Stromal cell of bone marrow (primary cell): ENCODE measurements around the gene RPS13.
"Not testable (repeated sequence)": the region's sequence is repeated elsewhere in the genome, so short reads cannot be mapped to it uniquely, and the experiment has no call there.

Source experiments
- DNase-seq: peaks from one replicate; pipeline ENCODE4 v3.0.0-alpha.2; 2012; ENCODE audit warnings: low read depth

Gene RPS13

DNA sequence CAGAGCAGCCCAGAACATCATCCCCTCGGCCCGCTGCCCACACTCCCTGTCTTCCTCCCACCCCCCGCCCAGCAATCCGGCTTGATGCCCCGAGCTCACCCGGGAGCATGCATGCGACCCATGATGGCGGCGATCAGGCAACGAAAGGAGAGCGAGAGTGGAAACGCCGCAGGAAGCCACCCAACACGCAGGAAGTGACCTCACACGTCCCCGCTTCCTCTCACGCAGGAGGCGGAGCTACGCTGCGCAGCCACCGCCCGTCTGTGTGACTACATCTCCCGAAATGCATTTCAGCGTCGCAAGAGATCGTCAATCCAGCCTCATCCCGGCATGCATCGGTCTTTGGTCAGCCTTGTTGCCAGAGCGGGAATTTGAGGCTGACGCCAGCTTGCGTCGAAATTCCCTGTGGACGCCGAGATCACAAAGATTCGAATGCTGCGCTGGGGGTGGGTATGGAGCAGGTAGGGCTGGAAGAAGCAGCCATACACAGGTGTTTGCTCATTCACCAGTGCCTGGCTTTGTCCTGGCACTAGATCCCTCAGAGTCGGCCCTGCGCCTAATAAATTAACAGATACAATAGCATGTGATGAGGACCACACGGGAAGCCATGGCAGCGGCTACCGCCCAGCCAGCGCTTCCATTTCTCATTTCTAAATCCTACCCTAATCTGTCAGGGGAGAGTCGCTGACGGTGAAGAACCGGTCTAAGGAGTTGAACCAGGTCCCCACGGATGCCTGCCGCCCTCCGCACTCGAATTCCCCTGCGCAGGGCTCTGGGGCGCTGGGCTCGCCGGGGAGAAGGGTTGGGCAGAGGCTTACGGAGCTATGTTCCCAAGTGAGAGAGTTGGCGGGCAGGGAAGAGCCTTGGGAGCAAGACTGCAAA lies at the start of gene RPS13:
RPS13 (minus strand) TSS at position 148 of the 882 bp plus-strand sequence; CDS start at position 122, 26 bp downstream.
- peak; percentile 98 for DNase-seq

DNA sequence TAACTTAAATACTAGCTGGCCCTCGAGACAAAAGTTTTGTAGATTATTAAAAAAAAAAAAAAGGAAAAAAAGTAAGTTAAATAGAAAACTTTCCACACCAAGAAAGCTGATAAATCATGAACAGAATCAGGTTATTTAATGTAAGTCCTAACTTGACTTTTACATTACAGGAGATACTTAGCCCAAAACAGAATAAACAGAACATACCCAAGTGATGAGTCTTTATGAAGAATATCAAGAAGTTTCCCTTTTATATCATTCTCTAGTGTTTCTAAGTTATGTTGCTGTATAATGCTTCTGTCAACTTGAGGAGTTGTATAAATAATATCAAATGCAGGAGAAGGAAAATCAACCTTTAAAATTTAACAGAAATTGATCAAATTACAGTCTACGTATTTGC lies 44.5 kb upstream of the RPS13 start:
- DNase-seq, result no peak

DNA sequence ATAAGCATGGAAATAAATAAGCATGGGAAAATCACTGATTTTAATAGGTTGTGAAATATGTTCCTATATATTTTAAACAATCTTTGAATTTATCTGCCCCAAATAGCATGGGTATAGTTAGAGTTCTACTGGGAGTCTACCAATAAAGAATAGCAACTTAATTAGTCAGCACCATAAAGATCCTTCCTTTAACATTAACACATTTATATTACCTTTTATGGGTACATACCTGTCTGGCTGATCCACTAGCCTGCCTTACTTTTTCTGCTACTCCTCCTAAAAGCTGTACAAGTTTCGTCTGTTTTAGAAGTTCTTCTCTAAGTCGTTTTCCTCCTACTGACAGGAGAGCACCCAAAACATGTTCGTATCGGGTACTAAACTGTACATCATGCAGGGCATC lies 39.8 kb upstream of the RPS13 start:
- no peak for DNase-seq

DNA sequence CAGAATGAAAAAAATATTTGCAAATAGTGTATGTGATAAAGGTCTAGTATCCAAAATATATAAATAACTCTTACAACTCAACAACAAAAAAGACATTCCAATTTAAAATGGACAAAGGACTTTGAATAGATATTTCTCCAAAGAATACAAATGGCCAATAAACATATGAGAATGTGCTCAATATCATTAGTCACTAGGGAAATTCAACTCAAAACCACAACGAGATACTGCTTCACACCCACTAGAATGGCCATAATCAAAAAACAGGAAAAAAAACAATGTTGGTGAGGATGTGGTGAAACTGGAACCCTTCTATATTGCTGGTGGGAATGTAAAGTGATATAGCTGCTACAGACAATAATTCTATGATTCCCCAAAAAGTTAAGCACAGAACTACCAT lies 38.6 kb upstream of the RPS13 start:
- no peak for DNase-seq

DNA sequence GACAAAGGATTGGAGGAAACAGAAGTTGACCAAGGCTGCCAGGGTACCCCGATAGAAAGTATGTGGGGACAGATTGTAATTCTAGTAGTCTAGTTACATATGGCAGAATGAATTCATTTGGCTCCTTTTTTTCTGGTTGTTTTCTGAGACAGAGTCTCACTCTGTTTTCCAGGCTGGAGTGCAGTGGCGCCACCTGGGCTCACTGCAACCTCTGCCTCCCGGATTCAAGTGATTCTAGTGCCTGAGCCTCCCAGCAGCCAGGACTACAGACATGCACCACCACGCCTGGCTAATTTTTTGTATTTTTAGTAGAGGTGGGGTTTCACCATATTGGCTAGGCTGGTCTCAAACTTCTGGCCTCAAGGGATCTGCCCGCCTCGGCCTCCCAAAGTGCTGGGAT lies 30.3 kb upstream of the RPS13 start:
- DNase-seq, result not testable (repeated sequence)

DNA sequence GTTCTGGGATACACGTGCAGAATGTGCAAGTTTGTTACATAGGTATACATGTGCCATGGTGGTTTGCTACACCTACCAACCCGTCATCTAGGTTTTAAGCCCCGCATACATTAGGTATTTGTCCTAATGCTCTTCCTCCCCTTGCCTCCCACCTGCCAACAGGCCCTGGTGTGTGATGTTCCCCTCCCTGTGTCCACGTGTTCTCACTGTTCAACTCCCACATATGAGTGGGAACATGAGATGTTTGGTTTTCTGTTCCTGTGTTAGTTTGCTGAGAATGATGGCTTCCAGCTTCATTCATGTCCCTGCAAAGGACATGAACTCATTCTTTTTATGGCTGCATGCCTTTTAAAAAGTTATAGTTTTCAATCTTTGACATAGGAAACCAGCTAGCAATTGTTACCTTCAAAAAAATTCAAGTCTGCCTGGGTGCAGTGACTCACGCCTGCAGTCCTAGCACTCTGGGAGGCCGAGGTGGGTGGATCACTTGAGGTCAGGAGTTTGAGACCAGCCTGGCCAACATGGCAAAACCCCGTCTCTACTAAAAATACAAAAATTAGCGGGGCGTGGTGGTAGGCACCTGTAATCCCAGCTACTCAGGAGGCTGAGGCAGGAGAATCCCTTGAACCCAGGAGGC lies 28.1 kb upstream of the RPS13 start:
- DNase-seq, result not testable (repeated sequence)

DNA sequence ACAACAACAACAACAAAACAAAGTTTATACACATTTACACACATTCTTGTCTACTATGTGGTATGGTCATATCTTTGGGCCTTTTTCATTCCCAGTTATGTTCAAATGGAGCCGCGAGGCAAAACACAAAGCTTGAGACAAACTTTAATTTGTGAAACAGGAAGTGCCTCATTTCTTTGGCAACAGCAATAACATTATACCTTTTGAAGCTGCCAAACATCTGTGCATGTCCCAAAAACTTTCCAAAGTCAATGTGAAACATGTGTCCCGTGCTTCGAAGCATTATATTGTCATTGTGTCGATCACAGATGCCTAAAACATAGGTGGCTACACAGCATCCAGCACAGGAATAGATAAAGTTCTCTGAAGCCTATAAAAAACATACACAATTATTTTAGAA lies 25.0 kb upstream of the RPS13 start:
- DNase-seq, result no peak

DNA sequence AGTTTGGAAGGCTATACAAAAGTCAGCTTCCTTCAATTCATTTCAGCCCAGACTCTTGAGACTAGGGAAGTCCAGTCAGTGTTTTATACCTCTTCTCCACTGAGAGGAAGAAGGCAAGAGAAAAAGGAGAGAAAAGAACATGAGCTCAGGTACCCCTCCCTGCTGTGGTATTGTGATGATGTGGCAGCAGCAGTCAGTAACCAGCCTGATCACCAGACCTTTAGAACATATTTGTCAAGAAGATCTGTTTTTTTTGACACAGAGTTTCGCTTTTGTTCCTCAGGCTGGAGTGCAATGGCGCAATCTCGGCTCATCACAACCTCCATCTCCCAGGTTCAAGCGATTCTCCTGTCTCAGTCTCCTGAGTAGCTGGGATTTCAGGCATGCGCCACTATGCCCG lies 21.2 kb upstream of the RPS13 start:
- no peak for DNase-seq

DNA sequence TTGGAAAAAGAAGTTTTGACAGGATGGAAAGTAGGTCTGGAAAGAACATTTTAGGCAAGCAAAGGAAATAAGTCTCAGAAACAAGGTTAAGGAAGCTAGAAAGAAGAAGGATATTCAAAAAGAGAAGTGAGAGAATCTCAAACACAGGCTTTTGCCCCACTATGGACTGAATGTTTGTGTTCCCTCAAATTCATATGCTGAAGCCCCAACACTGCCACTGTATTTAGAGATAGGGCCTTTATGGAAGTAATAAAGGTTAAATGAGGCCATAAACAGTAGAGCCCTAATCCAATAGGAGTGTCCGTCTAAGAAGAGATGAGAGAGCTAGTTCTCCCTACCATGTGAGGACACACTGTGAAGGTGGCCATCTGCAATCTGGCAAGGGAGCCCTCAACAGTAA lies 20.6 kb upstream of the RPS13 start:
- DNase-seq, result no peak

DNA sequence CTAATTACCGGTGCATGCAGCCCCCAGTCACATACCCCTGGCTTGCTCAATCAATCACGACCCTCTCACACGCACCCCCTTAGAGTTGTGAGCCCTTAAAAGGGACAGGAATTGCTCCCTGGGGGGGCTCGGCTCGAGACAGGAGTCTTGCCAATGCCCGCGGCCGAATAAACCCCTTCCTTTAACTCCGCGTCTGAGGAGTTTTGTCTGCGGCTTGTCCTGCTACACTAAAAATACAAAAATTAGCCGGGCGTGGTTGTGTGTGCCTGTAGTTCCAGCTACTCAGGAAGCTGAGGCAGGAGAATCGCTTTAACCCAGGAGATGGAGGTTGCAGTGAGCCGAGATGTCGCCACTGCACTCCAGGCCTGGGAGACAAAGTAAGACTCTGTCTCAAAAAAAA lies 8.5 kb upstream of the RPS13 start:
- not testable (repeated sequence) for DNase-seq

DNA sequence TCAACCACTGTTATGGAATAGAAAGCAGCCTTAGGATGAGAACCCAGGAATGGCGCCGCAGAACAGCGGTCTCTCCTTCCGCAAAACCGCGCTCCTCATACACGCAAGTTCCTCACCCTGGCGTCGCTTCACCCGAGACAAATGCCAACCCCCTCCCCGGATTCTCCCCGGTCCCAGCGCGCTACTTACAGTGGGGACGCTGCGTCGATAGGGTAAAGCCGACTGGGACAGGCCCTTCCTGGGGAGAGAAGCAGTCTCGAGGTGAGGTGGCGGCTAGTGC lies 287 bp downstream of the RPS13 start:
- no peak for DNase-seq

DNA sequence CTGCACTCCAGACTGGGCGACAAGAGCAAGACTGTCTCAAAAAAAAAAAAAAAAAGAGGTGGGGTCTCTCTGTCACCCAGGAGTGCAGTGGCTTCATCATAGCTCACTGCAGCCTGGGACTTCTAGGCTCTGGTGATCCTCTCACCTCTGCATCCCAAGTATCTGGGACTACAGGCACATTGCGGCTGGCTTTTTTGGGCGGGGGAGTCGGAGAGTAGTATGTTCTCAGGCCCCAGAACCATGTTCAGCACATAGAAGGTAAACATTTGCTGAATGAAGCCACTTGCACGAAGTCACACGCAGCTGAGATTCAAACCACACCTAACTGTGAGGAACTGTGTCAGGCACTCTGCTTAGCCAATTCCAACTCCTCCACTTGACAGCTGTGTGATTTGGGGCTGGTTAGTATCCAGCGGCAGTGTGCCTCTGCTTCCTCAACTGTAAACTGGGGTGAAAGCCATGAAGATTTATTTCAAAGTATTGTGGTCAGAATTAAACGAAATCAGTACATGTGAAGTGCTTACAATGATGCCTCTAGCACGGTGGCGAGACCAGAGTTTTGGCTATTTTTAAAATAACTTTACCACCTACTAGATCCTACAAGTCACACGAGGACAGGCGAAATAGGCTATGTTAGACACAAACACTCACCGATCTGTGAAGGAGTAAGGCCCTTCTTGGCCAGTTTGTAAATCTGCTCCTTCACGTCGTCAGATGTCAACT lies 789 bp downstream of the RPS13 start:
- DNase-seq, result no peak

DNA sequence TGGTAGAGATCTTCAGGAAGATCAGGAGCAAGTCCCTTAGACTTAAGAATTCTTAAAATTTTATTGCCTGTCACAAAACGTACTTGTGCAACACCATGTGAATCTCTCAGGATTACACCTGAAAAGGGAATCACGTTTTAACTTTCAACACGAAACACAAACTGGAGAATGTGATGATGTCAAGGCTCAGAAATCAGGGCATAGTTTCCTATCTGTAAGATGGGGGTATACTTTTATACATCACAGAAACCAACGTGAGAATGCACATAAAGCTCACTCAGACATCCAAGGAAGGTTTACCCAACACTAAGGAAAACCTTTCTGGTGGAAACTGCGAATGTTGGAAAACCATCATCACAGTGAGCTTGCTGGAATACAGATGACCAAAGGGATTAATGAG lies 2.0 kb downstream of the RPS13 start:
- DNase-seq, result no peak

DNA sequence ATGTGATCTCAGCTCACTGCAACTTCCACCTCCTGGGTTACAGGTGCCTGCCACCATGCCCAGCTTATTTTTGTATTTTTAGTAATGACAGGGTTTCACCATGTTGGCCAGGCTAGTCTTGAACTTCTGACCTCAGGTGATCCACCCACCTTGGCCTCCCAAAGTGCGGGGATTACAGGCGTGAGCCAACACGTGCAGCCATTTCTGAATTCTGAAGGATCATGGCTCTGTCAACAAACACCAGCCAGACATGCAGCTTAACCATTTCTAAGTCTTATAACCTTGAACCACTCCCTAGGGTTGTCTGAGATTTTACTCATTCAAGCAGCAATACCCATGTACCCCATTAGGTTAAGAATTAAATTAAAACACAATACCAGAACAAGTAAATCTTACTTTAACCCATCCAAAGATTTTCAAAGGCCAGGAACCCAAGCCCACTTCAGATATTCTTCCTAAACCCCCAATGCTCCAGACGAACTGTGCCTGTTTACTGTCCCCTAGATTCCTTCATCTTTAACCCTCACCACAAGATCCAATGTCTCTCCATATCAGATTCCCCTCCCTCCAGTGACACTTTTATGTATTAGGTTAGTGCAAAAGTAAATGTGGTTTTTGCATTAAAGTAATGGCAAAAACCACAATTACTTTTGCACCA lies 4.0 kb downstream of the RPS13 start:
- no peak for DNase-seq

DNA sequence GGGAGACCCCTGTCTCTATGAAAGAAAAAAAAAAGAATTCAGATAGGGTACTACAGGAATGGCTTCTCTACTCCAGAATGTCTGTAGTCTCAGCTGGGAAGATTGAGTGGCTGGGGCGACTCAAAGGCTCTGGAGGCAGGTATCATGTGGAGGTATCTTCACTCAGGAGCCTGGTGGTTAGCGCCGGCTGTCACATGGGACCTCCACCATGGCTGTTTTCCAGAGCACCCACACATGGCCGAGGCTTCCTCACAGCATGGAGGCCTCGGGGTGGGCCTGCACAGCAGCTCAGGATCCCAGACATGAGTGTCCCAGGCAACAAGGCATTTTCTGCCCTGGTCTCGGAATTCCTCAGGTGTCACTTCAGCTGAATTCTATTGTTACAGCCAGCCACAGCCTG lies 10.1 kb downstream of the RPS13 start:
- no peak for DNase-seq

DNA sequence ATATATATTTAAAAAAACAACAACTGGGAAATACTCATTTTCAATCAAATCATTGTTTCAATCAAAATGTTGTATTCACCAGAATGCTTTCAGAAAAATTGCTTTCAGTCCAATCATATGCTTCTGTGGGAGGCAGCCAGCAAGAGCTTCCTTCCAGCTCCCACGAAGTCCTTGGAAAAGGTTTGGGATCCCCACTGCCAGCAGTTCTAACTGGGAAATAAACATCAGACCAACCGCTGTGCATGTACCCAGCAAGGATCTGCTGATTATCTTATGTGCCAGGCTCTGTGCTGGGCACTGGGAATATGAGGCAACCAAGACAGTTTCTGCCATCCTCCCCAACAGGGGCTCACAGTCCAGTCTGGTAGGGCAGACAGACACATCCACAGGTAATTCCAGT lies 10.8 kb downstream of the RPS13 start:
- DNase-seq, result no peak

DNA sequence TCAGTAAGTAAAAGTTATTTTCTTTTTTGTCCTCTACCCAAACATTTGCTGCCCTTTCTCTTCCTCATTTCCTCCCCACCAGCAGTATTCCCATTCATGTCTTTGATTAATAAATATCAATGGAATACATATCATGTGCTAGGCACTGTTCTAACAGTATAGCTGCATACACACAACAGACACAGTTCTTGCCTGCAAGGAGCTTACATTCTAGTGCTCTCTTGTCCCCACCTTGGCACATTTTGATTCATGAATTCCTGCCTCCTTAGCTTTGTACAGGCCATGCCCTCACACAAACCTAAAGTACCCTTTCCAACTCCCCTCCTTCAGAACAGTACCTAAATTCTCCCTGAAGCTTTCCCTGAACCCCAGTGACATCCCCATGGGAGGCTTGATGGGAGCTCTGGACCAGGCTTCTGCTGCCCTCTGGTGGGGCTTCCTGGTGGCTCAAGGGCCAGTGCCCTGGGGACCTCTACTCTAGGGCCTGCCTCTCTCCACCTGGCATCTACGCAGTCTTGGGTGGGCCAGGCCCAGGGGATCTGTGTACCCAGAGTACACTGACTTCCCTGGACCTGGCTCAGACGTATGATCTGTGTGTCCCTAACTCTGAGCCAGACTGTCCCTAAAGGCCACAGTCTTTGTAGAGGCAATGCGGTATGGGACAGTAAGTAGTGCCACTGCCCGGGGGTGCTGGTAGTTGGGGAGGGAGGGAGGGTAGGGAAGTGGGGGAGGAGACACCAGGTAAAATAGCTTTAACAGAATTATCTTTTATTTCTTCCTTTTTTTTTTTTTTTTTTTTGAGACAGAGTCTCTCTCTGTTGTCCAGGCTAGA lies 14.1 kb downstream of the RPS13 start:
- no peak for DNase-seq

DNA sequence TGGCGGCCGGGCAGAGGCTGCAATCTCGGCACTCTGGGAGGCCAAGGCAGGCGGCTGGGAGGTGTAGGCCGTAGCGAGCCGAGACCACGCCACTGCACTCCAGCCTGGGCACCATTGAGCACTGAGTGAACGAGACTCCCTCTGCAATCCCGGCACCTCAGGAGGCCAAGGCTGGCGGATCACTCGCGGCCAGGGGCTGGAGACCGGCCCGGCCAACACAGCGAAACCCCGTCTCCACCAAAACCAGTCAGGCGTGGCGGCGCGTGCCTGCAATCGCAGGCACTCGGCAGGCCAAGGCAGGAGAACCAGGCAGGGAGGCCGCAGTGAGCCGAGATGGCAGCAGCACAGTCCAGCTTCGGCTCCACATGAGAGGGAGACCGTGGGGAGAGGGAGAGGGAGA lies 26.3 kb downstream of the RPS13 start:
- not testable (repeated sequence) for DNase-seq

DNA sequence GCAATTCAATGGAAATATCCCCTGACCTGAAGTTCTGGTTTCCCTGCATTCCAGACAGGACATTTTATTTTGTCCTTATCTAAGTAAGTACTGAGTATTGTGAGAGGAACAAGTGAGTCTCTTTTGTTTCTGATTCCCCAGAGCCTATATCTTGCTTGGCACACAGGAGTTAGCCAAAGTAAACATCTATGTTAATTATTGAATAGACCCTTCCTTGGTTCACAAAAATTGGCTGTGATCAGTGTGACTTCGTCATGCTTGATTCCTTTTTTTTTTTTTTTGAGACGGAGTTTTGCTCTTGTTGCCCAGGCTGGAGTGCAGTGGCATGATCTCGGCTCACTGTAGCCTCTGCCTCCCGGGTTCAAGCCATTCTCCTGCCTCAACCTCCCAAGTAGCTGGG lies 29.0 kb downstream of the RPS13 start:
- not testable (repeated sequence) for DNase-seq

DNA sequence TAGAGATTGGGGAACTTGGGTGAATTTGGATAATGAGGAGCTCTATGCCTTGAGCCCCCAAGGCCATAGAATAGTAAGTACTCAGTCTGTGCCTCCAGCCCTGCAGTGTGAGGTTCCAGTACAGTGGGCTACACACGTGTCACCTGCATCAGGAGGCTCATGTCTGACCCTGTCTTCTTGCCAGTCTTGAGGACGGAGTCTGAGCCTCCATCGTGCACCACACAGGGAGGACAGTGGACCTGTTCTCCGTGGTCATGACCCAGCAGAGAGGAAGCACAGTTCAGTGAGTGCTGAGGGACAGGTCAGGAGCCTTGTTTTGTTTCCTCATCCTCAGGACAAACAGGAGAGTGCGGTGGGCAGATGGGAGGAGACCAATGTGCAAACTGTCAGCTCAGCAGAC lies 30.8 kb downstream of the RPS13 start:
- no peak for DNase-seq
